ENCODE results near the gene SUGP2.

Gene SUGP2

GRCh38 chr19:19054939-19055440, 21.7 kb upstream of the SUGP2 start:
- no peak for TF ChIP-seq CTCF (IDR thresholded peaks at IDR 0.05; ENCODE audit: control insufficient read depth, insufficient read depth, low read depth, low read length, missing control alignments)
- no peak for DNase-seq (ENCODE audit: low read depth)
- H3K4me3 ChIP-seq (ENCODE audit: control insufficient read depth, low read depth, low read length) = no peak overlapping the region

GRCh38 chr19:19054315-19054938, 21.1 kb upstream of the SUGP2 start:
- H3K4me3 ChIP-seq (ENCODE audit: control insufficient read depth, low read depth, low read length) = no peak overlapping the region
- no peak for DNase-seq (ENCODE audit: low read depth)
- TF ChIP-seq CTCF (IDR thresholded peaks at IDR 0.05; ENCODE audit: control insufficient read depth, insufficient read depth, low read depth, low read length, missing control alignments) = no peak

GRCh38 chr19:19053508-19054314, 20.4 kb upstream of the SUGP2 start:
- H3K4me3 ChIP-seq (ENCODE audit: control insufficient read depth, low read depth, low read length) = no peak overlapping the region
- peak; percentile 72 for TF ChIP-seq CTCF (IDR thresholded peaks at IDR 0.05; ENCODE audit: control insufficient read depth, insufficient read depth, low read depth, low read length, missing control alignments)
- no peak for DNase-seq (ENCODE audit: low read depth)

- DNase-seq (ENCODE audit: low read depth) = no peak
- H3K4me3 ChIP-seq (ENCODE audit: control insufficient read depth, low read depth, low read length) = no peak overlapping the region
- TF ChIP-seq CTCF (IDR thresholded peaks at IDR 0.05; ENCODE audit: control insufficient read depth, insufficient read depth, low read depth, low read length, missing control alignments) = no peak
These were observed 19.6 kb upstream of the SUGP2 start for GRCh38 chr19:19052921-19053320.

GRCh38 chr19:19051478-19052213, 18.3 kb upstream of the SUGP2 start:
- no peak for DNase-seq (ENCODE audit: low read depth)
- TF ChIP-seq CTCF (IDR thresholded peaks at IDR 0.05; ENCODE audit: control insufficient read depth, insufficient read depth, low read depth, low read length, missing control alignments) = no peak
- no peak overlapping the region for H3K4me3 ChIP-seq (ENCODE audit: control insufficient read depth, low read depth, low read length)

- no peak for TF ChIP-seq CTCF (IDR thresholded peaks at IDR 0.05; ENCODE audit: control insufficient read depth, insufficient read depth, low read depth, low read length, missing control alignments)
- H3K4me3 ChIP-seq (ENCODE audit: control insufficient read depth, low read depth, low read length) = no peak overlapping the region
- DNase-seq (ENCODE audit: low read depth) = no peak
These were observed 17.4 kb upstream of the SUGP2 start for GRCh38 chr19:19050731-19051130.
